ENCODE results near the gene ACTRT2. TPM values are rescaled to one million over a fixed set of nuclear protein-coding genes. Genes with fewer than 3 reads are reported as not detected.
A peak's percentile ranks its signal among the peaks of the same experiment; 100 is the strongest.

ACTRT2 gene
- total RNA-seq, 1 experiment from 2014 or later = not detected

DNA sequence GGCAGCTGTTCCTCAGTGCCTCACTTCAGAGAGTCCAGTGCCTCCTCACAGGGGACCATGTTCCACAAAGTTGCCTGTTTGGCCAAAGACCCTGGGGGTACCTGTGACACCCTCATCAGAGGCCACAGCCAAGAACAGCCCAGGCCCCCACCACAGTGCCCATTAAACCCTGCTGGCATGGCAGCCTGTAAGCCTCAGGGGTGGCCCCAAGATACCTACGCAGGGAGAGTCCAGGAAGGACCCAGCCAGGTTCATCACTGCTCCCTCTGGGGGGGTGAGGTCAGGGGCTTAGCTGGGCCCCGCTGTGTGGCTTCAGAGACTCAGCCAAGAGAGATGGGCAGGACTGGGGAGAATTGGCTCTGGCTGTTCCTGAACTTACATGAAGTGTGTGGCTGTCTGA is 28.6 kb downstream of the ACTRT2 start:
- no peaks in the 10 kb centered on the region for H3K4me1 Mint-ChIP-seq
- Histone ChIP-seq H4K91ac (ENCODE audit: insufficient read length, low read depth, low read length) (no peak overlapping the region), H2AK5ac (ENCODE audit: insufficient read length, low read length) (no peak overlapping the region), H3K4ac (ENCODE audit: low read depth, low read length) (no peak overlapping the region), H3K56ac (ENCODE audit: insufficient read length, low read depth, low read length) (no peak overlapping the region), H2BK12ac (ENCODE audit: insufficient read length, low read depth, low read length) (no peak overlapping the region), H3K23me2 (ENCODE audit: insufficient read length, low read depth, low read length, poor library complexity, severe bottlenecking) (no peaks in the 10 kb centered on the region), H3K9ac (ENCODE audit: extremely low read depth, insufficient read length, low read length) (no peak overlapping the region), H4K8ac (replicated peaks; ENCODE audit: insufficient read length, low read depth, low read length) (no peak overlapping the region), H3K79me2 (ENCODE audit: insufficient read depth, low read length) (no peaks in the 10 kb centered on the region), H3K27me3 (ENCODE audit: insufficient read depth, low read length) (no peaks in the 10 kb centered on the region), H3K23ac (ENCODE audit: insufficient read length, low read depth, low read length) (no peak overlapping the region), H2AFZ (ENCODE audit: low read length) (no peak overlapping the region), H3K4me2 (ENCODE audit: insufficient read depth, insufficient read length, low read length) (no peak overlapping the region), H2BK5ac (ENCODE audit: insufficient read length, low read length) (no peak overlapping the region), H3K18ac (ENCODE audit: insufficient read length, low read depth, low read length) (no peak overlapping the region), H3K4me1 (ENCODE audit: insufficient read depth, low read length) (no peaks in the 10 kb centered on the region), H4K5ac (ENCODE audit: insufficient read length, low read depth, low read length) (no peak overlapping the region), H2BK20ac (ENCODE audit: low read depth, low read length, poor library complexity, severe bottlenecking) (no peak overlapping the region), H3K14ac (ENCODE audit: insufficient read depth, low read length) (no peak overlapping the region), H2BK15ac (ENCODE audit: low read depth, low read length) (no peak overlapping the region), H3K79me1 (ENCODE audit: insufficient read depth, low read depth, low read length, poor library complexity, severe bottlenecking) (no peaks in the 10 kb centered on the region), H3T11ph (ENCODE audit: low read length) (no peak overlapping the region), H3K9me3 (ENCODE audit: control insufficient read depth, low read depth, low read length) (peaks cover 15% of the 10 kb centered on the region), H4K20me1 (ENCODE audit: control insufficient read depth, insufficient read depth, insufficient read length) (no peaks in the 10 kb centered on the region), H3K27ac (ENCODE audit: insufficient read length, low read depth, low read length) (no peak overlapping the region), H2BK120ac (ENCODE audit: low read depth, low read length, poor library complexity, severe bottlenecking) (no peak overlapping the region)
- no CpG with 5 or more reads among the region's 2 CpGs for WGBS (ENCODE audit: extremely low coverage, insufficient read length, low lambda C conversion rate)
- peaks cover 16% of the 10 kb centered on the region for H3K27me3 Mint-ChIP-seq (ENCODE audit: low read depth)
- no peak overlapping the region for H3K27ac Mint-ChIP-seq
- H3K36me3 Mint-ChIP-seq (ENCODE audit: insufficient read depth in 1 of 3, low read depth in 3 of 3) = peaks cover 0 to 10% (median 0%) of the 10 kb centered on the region in 3 experiments; a peak in 3 of 7 replicates
- H3K9me3 Mint-ChIP-seq = peaks cover 4 to 55% of the 10 kb centered on the region in 2 experiments
- TF ChIP-seq, protein P1, sequence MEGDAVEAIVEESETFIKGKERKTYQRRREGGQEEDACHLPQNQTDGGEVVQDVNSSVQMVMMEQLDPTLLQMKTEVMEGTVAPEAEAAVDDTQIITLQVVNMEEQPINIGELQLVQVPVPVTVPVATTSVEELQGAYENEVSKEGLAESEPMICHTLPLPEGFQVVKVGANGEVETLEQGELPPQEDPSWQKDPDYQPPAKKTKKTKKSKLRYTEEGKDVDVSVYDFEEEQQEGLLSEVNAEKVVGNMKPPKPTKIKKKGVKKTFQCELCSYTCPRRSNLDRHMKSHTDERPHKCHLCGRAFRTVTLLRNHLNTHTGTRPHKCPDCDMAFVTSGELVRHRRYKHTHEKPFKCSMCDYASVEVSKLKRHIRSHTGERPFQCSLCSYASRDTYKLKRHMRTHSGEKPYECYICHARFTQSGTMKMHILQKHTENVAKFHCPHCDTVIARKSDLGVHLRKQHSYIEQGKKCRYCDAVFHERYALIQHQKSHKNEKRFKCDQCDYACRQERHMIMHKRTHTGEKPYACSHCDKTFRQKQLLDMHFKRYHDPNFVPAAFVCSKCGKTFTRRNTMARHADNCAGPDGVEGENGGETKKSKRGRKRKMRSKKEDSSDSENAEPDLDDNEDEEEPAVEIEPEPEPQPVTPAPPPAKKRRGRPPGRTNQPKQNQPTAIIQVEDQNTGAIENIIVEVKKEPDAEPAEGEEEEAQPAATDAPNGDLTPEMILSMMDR (conservative IDR thresholded peaks at IDR 0.05) = no peak
- H3K4me3 Mint-ChIP-seq = no peak overlapping the region
- peak; percentile 8 for DNase-seq
